ENCODE data around the gene PIBF1. TPM values are rescaled to one million over a fixed set of nuclear protein-coding genes. Genes with fewer than 3 reads are reported as not detected.

The PIBF1 gene
- total RNA-seq, 1 experiment from 2014 or later: 12.5 TPM

DNA sequence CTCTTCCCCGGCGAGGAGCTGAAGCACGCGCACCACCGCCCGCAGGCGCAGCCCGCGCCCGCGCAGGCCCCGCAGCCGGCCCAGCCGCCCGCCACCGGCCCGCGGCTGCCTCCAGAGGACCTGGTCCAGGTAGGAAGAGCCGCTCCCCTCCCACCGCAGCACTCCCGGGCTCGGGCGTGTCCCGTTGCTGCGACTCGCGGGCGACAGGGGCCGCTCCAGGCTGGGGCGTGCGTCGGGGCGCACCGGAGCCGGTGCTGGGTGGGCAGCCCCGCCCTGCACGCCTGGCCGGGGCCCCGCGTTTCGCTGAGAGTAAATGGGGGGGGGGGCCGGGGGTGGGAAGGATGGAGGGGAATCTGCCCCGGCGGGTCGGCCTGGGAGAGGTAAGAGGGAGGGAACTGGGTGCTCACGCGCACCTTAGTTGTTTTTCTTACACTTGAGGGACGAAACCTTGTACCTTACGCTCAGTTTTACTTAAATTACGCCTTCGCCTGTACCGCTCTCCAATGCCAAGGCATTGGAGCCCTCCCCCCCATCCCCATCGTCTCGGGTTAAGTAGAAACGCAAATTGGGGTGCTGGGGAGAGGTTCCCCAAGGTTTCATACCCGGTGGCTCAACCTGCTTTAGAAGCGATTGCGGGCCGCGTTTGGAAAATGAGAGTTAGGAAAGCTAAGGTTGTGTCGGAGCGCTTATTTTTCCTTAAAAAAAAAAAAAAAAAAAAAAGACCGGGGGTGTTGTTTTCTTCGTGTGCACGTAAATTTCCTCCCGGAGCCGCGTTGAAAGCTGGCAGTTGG is 277.7 kb downstream of the PIBF1 start:
- DNase-seq: no peak
- intact Hi-C loops (cut with micrococcal nuclease; ENCODE audit: unreplicated experiment): loop anchor here (5.0 to 10.0 kb wide), 3 partner anchors 95 to 645 kb away; no protein-coding TSS in a partner anchor
- TF ChIP-seq, protein P1, sequence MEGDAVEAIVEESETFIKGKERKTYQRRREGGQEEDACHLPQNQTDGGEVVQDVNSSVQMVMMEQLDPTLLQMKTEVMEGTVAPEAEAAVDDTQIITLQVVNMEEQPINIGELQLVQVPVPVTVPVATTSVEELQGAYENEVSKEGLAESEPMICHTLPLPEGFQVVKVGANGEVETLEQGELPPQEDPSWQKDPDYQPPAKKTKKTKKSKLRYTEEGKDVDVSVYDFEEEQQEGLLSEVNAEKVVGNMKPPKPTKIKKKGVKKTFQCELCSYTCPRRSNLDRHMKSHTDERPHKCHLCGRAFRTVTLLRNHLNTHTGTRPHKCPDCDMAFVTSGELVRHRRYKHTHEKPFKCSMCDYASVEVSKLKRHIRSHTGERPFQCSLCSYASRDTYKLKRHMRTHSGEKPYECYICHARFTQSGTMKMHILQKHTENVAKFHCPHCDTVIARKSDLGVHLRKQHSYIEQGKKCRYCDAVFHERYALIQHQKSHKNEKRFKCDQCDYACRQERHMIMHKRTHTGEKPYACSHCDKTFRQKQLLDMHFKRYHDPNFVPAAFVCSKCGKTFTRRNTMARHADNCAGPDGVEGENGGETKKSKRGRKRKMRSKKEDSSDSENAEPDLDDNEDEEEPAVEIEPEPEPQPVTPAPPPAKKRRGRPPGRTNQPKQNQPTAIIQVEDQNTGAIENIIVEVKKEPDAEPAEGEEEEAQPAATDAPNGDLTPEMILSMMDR (IDR thresholded peaks at IDR 0.05; ENCODE audit: unreplicated experiment): no peak
- H3K9me3 Mint-ChIP-seq (ENCODE audit: low read depth, unreplicated experiment): no peaks in the 10 kb centered on the region
- no TSS peak for BruUV-seq (replicated peaks)
- H3K27me3 Mint-ChIP-seq (ENCODE audit: unreplicated experiment): no peaks in the 10 kb centered on the region
- CTCF ChIA-PET: interaction anchor here (1.1 kb wide), 1 partner anchor 16 kb away, joined by 5 read pairs; no protein-coding TSS in a partner anchor
- peaks cover 8% of the 10 kb centered on the region for H3K4me1 Mint-ChIP-seq (ENCODE audit: low read depth, unreplicated experiment)
- H3K4me3 Mint-ChIP-seq (ENCODE audit: low read depth, unreplicated experiment): peak overlapping the region; percentile 87
- peak overlapping the region; percentile 70 for H3K27ac Mint-ChIP-seq (ENCODE audit: unreplicated experiment)
- H3K36me3 Mint-ChIP-seq (ENCODE audit: insufficient read depth, unreplicated experiment): peaks cover 62% of the 10 kb centered on the region

DNA sequence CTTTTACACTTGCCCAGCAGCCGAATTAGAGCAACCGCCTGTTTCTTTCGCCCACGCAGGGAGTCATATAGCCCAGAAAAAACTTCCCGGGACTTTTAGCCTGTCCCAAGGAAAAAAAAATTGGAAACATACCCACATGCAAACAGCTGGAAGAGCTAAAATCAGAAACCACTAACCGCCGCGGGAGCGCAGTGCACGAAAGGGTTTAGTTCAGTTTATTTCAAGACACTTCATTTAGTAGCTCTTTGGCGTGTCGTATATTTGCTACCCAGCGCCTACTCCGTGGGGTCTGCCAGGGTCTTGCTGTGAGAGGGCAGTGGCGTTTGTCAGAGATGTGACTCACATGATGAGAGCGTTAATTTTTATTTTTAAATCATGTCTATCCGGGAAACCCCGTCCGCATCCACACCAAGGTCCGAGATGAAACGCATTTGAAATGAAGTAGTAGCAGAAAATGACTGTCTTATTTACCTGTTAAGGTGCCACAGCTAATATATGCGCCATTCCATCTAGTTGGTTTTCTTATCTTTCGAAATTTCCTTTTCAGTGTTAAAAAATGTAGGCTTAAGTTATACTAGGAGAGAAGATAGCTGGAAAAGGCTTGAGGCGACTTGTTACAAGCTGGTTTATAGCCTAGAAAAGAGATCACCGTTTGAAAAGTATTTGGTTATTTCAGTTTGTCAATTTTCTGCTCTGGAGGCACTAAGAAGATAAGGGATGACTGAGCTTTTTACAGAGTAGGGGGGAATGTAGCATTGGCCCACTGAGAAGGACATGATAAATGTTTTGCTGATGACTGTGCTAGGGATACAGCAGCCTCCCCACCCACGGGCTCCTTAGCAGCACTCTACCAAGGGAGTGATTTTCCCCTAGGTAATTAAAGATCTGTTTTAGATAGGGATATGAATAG is 278.6 kb downstream of the PIBF1 start:
- TSS peak; percentile 23 for BruUV-seq (replicated peaks)
- CTCF ChIA-PET: no interaction called here
- Mint-ChIP-seq H3K4me3 (ENCODE audit: low read depth, unreplicated experiment) (peak overlapping the region; percentile 87), H3K9me3 (ENCODE audit: low read depth, unreplicated experiment) (no peaks in the 10 kb centered on the region), H3K27me3 (ENCODE audit: unreplicated experiment) (no peaks in the 10 kb centered on the region), H3K27ac (ENCODE audit: unreplicated experiment) (peak overlapping the region; percentile 70), H3K4me1 (ENCODE audit: low read depth, unreplicated experiment) (peaks cover 8% of the 10 kb centered on the region), H3K36me3 (ENCODE audit: insufficient read depth, unreplicated experiment) (peaks cover 71% of the 10 kb centered on the region)
- intact Hi-C loops (cut with micrococcal nuclease; ENCODE audit: unreplicated experiment): loop anchor here (5.0 to 10.0 kb wide), 2 partner anchors 223 to 644 kb away; no protein-coding TSS in a partner anchor
- TF ChIP-seq, protein P1 (IDR thresholded peaks at IDR 0.05; ENCODE audit: unreplicated experiment): no peak
- no peak for DNase-seq

DNA sequence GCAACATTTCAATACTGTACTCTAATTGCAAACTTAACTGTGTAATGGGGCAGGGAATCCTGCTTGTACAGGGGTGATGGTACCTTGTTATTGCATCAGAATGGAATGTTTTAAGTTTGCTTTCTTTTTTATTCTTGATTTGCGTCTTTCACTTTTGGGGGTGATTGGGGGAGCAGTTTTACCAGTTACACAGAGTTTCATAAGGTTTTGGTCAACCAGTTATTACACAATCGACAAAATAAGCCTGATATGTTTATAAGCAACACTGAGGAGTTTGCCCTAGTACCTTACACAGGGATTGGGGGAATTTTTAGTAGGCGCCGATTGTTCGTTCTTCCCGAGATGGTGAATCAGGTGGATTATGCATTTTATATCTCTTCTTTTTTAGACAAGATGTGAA is 279.5 kb downstream of the PIBF1 start:
- CTCF ChIA-PET: no interaction called here
- BruUV-seq (replicated peaks): no TSS peak
- Mint-ChIP-seq H3K36me3 (ENCODE audit: insufficient read depth, unreplicated experiment) (peaks cover 75% of the 10 kb centered on the region), H3K27ac (ENCODE audit: unreplicated experiment) (peak overlapping the region; percentile 95), H3K27me3 (ENCODE audit: unreplicated experiment) (no peaks in the 10 kb centered on the region), H3K4me3 (ENCODE audit: low read depth, unreplicated experiment) (peak overlapping the region; percentile 87), H3K4me1 (ENCODE audit: low read depth, unreplicated experiment) (no peaks in the 10 kb centered on the region), H3K9me3 (ENCODE audit: low read depth, unreplicated experiment) (no peaks in the 10 kb centered on the region)
- intact Hi-C loops (cut with micrococcal nuclease; ENCODE audit: unreplicated experiment): loop anchor here (5.0 to 10.0 kb wide), 2 partner anchors 224 to 643 kb away; no protein-coding TSS in a partner anchor
- TF ChIP-seq, protein P1 (IDR thresholded peaks at IDR 0.05; ENCODE audit: unreplicated experiment): no peak
- DNase-seq: no peak

DNA sequence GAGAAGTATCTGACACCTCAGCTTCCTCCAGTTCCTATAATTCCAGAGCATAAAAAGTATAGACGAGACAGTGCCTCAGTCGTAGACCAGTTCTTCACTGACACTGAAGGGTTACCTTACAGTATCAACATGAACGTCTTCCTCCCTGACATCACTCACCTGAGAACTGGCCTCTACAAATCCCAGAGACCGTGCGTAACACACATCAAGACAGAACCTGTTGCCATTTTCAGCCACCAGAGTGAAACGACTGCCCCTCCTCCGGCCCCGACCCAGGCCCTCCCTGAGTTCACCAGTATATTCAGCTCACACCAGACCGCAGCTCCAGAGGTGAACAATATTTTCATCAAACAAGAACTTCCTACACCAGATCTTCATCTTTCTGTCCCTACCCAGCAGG is 279.9 kb downstream of the PIBF1 start:
- DNase-seq: no peak
- CTCF ChIA-PET: no interaction called here
- no peaks in the 10 kb centered on the region for H3K4me1 Mint-ChIP-seq (ENCODE audit: low read depth, unreplicated experiment)
- peak overlapping the region; percentile 87 for H3K4me3 Mint-ChIP-seq (ENCODE audit: low read depth, unreplicated experiment)
- BruUV-seq (replicated peaks): no TSS peak
- H3K9me3 Mint-ChIP-seq (ENCODE audit: low read depth, unreplicated experiment): no peaks in the 10 kb centered on the region
- H3K27me3 Mint-ChIP-seq (ENCODE audit: unreplicated experiment): no peaks in the 10 kb centered on the region
- TF ChIP-seq, protein P1 (IDR thresholded peaks at IDR 0.05; ENCODE audit: unreplicated experiment): no peak
- H3K27ac Mint-ChIP-seq (ENCODE audit: unreplicated experiment): peak overlapping the region; percentile 95
- intact Hi-C loops (cut with micrococcal nuclease; ENCODE audit: unreplicated experiment): loop anchor here (5.0 to 10.0 kb wide), 2 partner anchors 225 to 643 kb away; no protein-coding TSS in a partner anchor
- H3K36me3 Mint-ChIP-seq (ENCODE audit: insufficient read depth, unreplicated experiment): peaks cover 75% of the 10 kb centered on the region

All from Calu3 (cell line).